HuH-7 (cell line): Measurements from ENCODE around the gene C1orf56.
"Not testable (repeated sequence)": the region's sequence is repeated elsewhere in the genome, so short reads cannot be mapped to it uniquely, and the experiment has no call there.

ENCODE experiments used
- DNase-seq: peaks from one replicate; pipeline ENCODE4 v3.0.0; 2011; ENCODE audit warnings: low spot score

The C1orf56 gene

DNA sequence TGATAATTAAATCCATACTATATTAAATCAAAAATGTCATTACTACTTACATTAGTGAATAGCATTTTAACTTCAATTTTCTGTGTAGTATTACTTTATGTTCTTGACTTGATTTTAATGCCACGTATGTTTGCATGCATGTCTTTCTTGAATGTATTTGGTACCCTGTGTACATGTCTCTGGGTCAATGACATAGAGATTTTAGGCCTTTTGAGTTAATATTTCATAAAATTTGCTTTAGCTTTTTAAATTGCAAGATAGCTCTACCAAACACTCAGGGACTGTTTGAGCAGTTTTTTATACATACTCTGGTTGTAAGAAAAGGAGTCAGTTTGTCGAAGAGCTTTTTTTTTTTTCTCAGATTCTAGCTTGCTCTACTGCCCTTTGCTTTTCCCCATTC, 14.2 kb downstream of the C1orf56 start:
- DNase-seq: no peak

DNA sequence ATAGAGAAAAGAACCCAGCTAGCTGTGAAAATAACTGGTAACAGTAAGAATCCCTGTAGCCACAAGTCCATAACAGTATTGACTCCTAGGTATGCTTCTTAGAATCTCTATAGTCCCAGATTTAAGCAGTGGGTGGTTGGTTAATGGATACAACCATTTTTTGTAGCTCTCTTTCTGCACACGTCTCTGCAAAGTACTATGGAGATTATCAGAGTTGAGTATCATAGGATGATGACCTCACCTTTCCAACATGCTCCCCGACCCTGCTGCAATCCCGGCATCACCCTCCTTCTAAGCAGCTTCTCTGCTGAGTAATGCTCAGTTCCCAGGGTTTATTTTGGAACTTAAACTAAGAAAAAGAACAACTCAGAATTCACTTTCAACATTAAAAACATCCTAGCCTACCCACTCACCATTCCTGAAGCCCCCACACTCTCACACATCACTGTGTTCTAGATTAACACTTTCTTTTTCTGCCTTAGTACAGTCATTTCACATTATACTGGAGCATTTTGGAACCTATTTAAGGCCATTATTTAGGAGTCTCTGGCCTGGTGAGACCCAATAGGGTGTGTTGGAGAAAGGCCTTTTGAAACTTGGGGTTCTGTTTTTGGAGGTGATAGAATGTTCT, 15.3 kb downstream of the C1orf56 start:
- DNase-seq: no peak

DNA sequence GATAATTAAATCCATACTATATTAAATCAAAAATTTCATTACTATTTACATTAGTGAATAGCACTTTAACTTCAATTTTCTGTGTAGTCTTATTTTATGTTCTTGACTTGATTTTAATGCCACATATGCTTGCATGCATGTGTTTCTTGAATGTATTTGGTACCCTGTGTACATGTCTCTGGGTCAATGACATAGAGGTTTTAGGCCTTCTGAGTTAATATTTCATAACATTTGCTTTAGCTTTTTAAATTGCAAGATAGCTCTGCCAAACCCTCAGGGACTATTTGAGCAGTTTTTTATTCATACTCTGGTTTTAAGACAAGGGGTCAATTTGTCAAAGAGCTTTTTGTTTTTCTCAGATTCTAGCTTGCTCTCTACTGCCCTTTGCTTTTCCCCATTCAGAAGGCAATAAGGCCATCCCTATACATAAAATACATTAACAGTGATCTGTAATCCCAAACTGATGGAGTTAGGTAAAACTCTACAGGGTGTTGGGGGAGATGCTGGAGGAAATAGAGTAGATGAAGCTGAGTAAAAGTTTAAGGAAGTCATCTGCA, 17.6 kb downstream of the C1orf56 start:
- DNase-seq: no peak

DNA sequence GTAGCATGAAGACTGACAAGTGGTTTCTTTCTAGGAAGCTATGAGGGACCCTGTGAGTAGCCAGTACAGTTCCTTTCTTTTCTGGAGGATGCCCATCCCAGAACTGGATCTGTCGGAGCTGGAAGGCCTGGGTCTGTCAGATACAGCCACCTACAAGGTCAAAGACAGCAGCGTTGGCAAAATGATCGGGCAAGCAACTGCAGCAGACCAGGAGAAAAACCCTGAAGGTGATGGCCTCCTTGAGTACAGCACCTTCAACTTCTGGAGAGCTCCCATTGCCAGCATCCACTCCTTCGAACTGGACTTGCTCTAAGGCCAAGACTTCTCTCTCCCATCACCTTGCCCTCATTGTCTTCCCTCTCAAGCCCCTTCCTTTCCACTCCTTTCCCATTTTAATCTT, 19.6 kb downstream of the C1orf56 start:
- no peak for DNase-seq

DNA sequence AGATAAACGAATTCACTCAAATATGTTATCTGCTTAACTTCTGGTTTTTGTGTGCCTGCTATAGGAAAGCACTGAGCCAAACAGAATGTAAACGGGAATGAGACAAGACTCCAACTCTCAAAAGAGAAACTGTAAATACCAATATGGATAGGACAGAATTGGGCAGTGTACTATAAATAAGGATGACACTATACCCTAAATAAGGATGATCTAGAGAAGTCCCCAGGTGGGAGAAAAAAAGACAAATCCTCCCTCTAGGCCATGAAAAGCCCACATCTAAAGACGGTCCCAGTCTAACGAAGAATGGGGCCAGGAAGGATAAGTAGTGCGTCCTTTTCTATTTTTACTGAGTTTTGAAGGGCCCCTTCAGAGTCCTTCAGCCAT, 21.5 kb downstream of the C1orf56 start:
- no peak for DNase-seq

DNA sequence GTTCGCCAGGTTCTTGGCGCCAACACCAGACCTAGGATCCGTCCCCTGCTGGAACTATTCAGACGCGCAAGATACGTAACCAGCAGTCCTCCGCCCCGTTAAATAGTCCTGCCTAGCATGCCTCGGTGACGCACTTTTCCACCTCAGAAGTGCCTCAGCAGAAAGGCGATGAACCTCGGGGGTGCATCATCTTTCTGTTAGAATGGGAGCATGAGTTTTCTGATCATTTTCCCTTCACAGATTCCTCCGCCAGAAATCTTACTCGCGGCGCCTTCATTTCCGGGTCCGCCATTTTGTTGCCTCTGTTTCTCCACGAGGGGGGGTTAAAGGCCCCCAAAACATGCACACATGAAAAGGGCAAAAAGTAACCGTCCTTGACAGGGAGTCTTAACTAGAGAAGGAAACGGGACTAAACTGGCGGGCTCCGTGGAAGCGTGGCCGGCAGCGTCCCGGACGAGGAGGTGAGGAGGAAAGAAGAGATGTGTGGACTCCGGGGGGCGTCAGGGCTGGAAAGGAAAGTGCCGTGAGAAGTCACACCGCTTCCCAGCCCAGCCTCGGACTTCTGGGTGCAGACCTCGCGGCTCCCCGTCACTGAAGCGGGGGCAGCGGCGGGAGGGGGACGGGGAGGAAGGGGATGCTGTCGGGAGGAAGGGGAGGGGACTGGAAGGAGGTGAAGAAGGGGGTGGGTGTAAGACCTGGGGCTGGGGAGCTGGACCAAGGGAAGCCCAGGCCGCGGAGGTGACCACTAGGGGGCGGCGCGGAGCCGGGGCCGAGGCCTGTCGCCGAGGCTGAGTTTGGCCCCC, 23.1 kb downstream of the C1orf56 start, which contains the start of gene GABPB2:
TSS of gene GABPB2 (plus strand) at position 288 of the 803 bp plus-strand sequence. CDS start 17,429 bp downstream, outside the sequence.
- DNase-seq: peak; percentile 70

DNA sequence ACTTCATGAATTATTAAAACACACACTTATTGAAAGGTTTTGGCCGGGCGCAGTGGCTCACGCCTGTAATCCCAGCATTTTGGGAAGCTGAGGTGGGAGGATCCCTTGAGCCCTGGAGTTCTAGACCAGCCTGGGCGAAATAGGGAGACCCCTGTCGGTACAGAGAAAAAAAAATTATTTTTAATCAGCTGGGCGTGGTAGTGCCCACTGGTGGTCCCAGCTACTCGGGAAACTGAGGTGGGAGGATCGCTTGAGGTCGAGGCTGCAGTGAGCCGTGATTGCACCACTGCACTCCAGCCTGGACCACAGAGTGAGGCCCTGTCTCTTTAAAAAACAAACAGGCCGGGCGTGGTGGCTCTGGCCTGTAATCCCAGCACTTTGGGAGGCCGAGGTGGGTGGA, 24.7 kb downstream of the C1orf56 start:
- no peak for DNase-seq

DNA sequence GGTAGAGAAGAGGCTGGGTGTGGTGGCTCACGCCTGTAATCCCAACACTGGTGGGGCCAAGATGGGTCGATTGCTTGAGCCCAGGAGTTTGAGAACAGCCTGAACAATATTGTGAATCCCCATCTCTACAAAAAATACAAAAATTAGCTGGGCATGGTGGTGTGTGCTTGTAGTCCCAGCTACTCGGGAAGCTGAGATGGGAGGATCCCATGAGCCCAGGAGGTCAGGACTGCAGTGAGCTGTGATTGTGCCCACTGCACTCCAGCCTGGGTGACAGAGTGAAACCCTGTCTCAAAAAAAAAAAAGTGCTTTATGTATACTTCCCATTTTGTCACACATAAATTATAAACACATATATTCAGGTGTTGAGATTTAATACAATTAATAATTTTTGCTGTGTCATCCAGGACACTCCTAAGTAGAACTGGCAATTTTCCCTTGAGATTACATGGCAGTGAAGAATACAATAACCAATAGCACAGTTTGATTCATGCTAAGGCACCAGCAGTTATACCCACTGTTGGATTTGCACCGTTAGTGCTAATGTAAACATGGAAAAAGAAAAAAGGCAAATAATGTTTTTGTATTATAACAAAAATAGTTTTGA, 38.5 kb downstream of the C1orf56 start:
- no peak for DNase-seq

DNA sequence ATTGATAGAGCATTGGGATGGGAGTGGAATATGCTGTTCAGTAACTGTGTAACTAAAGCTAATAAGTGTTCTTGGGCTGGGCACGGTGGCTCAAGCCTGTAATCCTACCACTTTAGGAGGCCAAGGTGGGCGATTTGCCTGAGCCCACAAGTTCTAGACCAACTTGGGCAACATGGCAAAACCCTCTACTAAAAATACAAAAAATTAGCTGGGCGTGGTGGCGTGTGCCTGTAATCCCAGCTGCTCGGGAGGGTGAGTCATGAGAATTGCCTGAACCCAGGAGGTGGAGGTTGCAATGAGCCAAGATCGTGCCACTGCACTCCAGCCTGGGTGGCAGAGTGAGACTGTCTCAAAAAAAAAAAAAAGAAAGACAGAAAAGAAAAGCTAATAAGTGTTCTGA, 49.9 kb downstream of the C1orf56 start:
- not testable (repeated sequence) for DNase-seq

DNA sequence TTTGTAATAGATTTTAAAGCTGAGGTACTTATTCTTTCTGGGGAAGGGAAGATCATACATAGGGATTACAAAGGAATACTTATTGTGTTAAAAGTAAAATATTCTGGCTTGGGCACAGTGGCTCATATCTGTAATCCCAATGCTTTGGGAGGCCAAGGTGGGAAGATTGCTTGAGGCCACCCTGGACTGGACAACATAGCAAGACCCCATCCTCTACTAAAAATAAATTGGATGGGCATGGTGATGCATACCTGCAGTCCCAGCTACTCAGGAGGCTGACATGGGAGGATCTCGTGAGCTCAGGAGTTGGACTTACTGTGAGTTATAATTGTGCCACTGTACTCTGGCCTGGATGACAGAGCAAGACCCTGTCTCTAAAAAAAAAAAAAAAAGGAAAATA, 50.6 kb downstream of the C1orf56 start:
- DNase-seq: no peak
